ENCODE measurements around the gene PRR23B. TPM values are rescaled to one million over a fixed set of nuclear protein-coding genes. Genes with fewer than 3 reads are reported as not detected.

PRR23B gene
- total RNA-seq, 4 donors from 2014 or later: not detected

- intact Hi-C loops (cut with DNase I; ENCODE audit: low total_unique reads): no loop called here
- Histone ChIP-seq H3K4me1 (no peaks in the 10 kb centered on the region), H3K27ac (no peak overlapping the region), H3K27me3 (no peaks in the 10 kb centered on the region), H3K4me3 (no peak overlapping the region), H3K9me3 (peaks cover 0 to under 1% of the 10 kb centered on the region in 2 donors), H3K36me3 (no peaks in the 10 kb centered on the region)
- WGBS, 2 donors (ENCODE audit: low coverage in 1 of 2): 90 to 92% methylated on average over 2 of the region's 2 CpGs
- no peak for DNase-seq
- in situ Hi-C loops (cut with MboI; ENCODE audit: low pct_ligation_motif_present in 1 of 4, low pct_unique_long_range_greater_than_20kb in 1 of 4, low sequenced_read_pairs in 3 of 4): no loop called here
- TF ChIP-seq CTCF (IDR thresholded peaks at IDR 0.05): no peak
- no peak for TF ChIP-seq POLR2A (IDR thresholded peaks at IDR 0.05)
- no peak for TF ChIP-seq POLR2AphosphoS5 (IDR thresholded peaks at IDR 0.05)
- TF ChIP-seq EP300 (IDR thresholded peaks at IDR 0.05; ENCODE audit: low read depth): no peak
Measured at GRCh38 chr3:139024968-139025367, 4.2 kb upstream of the PRR23B start.

GRCh38 chr3:139020036-139020867 is 474 bp downstream of the PRR23B start:
- in situ Hi-C loops (cut with MboI; ENCODE audit: low pct_ligation_motif_present in 1 of 4, low pct_unique_long_range_greater_than_20kb in 1 of 4, low sequenced_read_pairs in 3 of 4): no loop called here
- DNase-seq: no peak
- WGBS, 2 donors (ENCODE audit: low coverage in 1 of 2): 86% methylated on average over 44 of the region's 81 CpGs; no CpG with 5 or more reads in 1 of the 2 donors
- no peak overlapping the region for H3K4me3 ChIP-seq
- H3K36me3 ChIP-seq: no peaks in the 10 kb centered on the region
- H3K4me1 ChIP-seq: no peaks in the 10 kb centered on the region
- no peak for TF ChIP-seq EP300 (IDR thresholded peaks at IDR 0.05; ENCODE audit: low read depth)
- TF ChIP-seq POLR2A (IDR thresholded peaks at IDR 0.05): no peak
- no peak for TF ChIP-seq POLR2AphosphoS5 (IDR thresholded peaks at IDR 0.05)
- TF ChIP-seq CTCF (IDR thresholded peaks at IDR 0.05): no peak
- intact Hi-C loops (cut with DNase I; ENCODE audit: low total_unique reads): no loop called here
- no peaks in the 10 kb centered on the region for H3K27me3 ChIP-seq
- no peaks in the 10 kb centered on the region for H3K9me3 ChIP-seq
- H3K27ac ChIP-seq: no peak overlapping the region

- no peaks in the 10 kb centered on the region for H3K4me1 ChIP-seq
- peaks cover 0 to 5% of the 10 kb centered on the region in 2 donors for H3K9me3 ChIP-seq
- DNase-seq: no peak
- WGBS, 2 donors (ENCODE audit: low coverage in 1 of 2): 60 to 67% methylated on average over 2 to 3 of the region's 3 CpGs
- no peak overlapping the region for H3K27ac ChIP-seq
- TF ChIP-seq EP300 (IDR thresholded peaks at IDR 0.05; ENCODE audit: low read depth) (no peak), POLR2A (IDR thresholded peaks at IDR 0.05) (no peak), CTCF (IDR thresholded peaks at IDR 0.05) (no peak), POLR2AphosphoS5 (IDR thresholded peaks at IDR 0.05) (no peak)
- no peak overlapping the region for H3K4me3 ChIP-seq
- H3K27me3 ChIP-seq: no peaks in the 10 kb centered on the region
- no peaks in the 10 kb centered on the region for H3K36me3 ChIP-seq
- in situ Hi-C loops (cut with MboI; ENCODE audit: low pct_ligation_motif_present in 1 of 4, low pct_unique_long_range_greater_than_20kb in 1 of 4, low sequenced_read_pairs in 3 of 4) (no loop called here), intact Hi-C loops (cut with DNase I; ENCODE audit: low total_unique reads) (no loop called here)
Measured at GRCh38 chr3:139016430-139017048, 4.2 kb downstream of the PRR23B start.

GRCh38 chr3:139006051-139006716 is 14.5 kb downstream of the PRR23B start, which contains the start of gene PRR23A:
Gene PRR23A (minus strand): TSS chr3:139006268. CDS start chr3:139006268, 0 bp downstream.
- WGBS, 2 donors (ENCODE audit: low coverage in 1 of 2): 92 to 100% methylated on average over 1 to 60 of the region's 60 CpGs
- H3K9me3 ChIP-seq: peaks cover 0 to 1% of the 10 kb centered on the region in 2 donors
- no peak within 1 kb of the TSS for H3K4me3 ChIP-seq
- no peak for DNase-seq
- TF ChIP-seq EP300 (IDR thresholded peaks at IDR 0.05; ENCODE audit: low read depth) (no peak), POLR2A (IDR thresholded peaks at IDR 0.05) (no peak), CTCF (IDR thresholded peaks at IDR 0.05) (no peak), POLR2AphosphoS5 (IDR thresholded peaks at IDR 0.05) (no peak)
- intact Hi-C loops (cut with DNase I; ENCODE audit: low total_unique reads): no loop called here
- H3K4me1 ChIP-seq: no peaks in the 10 kb centered on the region
- H3K36me3 ChIP-seq: no peaks in the 10 kb centered on the region
- in situ Hi-C loops (cut with MboI; ENCODE audit: low pct_ligation_motif_present in 1 of 4, low pct_unique_long_range_greater_than_20kb in 1 of 4, low sequenced_read_pairs in 3 of 4): no loop called here
- H3K27me3 ChIP-seq: no peaks in the 10 kb centered on the region
- H3K27ac ChIP-seq: no peak within 1 kb of the TSS
